ENCODE data around the gene ASCL4.

The ASCL4 gene

GRCh38 chr12:107775093-107775721 is 703 bp downstream of the ASCL4 start:
- H3K4me3 ChIP-seq (ENCODE audit: low read depth, low read length, poor library complexity, severe bottlenecking) = no peak overlapping the region
- H4K20me1 ChIP-seq (ENCODE audit: insufficient read depth, low read length) = no peaks in the 10 kb centered on the region
- H3K9me3 ChIP-seq (ENCODE audit: low read length) = no peaks in the 10 kb centered on the region
- TF ChIP-seq EZH2 (IDR thresholded peaks at IDR 0.05; ENCODE audit: borderline replicate concordance, low read length) = no peak
- TF ChIP-seq CTCF (IDR thresholded peaks at IDR 0.05; ENCODE audit: low read length) = no peak
- H3K9ac ChIP-seq (ENCODE audit: low read length) = no peak overlapping the region
- no peak overlapping the region for H2AFZ ChIP-seq (ENCODE audit: low read length)
- H3K36me3 ChIP-seq (ENCODE audit: insufficient read depth, low read length) = no peaks in the 10 kb centered on the region
- H3K27ac ChIP-seq (ENCODE audit: low read depth, low read length, poor library complexity, severe bottlenecking) = no peak overlapping the region
- H3K4me2 ChIP-seq (ENCODE audit: low read length) = no peak overlapping the region
- no peaks in the 10 kb centered on the region for H3K4me1 ChIP-seq (ENCODE audit: insufficient read depth, low read length, severe bottlenecking)
- H3K9me2 ChIP-seq (ENCODE audit: low read depth, low read length) = no peaks in the 10 kb centered on the region
- H3K79me2 ChIP-seq (ENCODE audit: insufficient read depth, low read length) = no peaks in the 10 kb centered on the region
- no peaks in the 10 kb centered on the region for H3F3A ChIP-seq (ENCODE audit: insufficient read depth, low read length)
- no peaks in the 10 kb centered on the region for H3K27me3 ChIP-seq (ENCODE audit: insufficient read depth, low read length)

GRCh38 chr12:107776171-107776570 is 1.7 kb downstream of the ASCL4 start:
- Histone ChIP-seq H3F3A (ENCODE audit: insufficient read depth, low read length) (no peaks in the 10 kb centered on the region), H3K27me3 (ENCODE audit: insufficient read depth, low read length) (no peaks in the 10 kb centered on the region), H3K4me1 (ENCODE audit: insufficient read depth, low read length, severe bottlenecking) (no peaks in the 10 kb centered on the region), H3K79me2 (ENCODE audit: insufficient read depth, low read length) (no peaks in the 10 kb centered on the region), H2AFZ (ENCODE audit: low read length) (no peak overlapping the region), H3K9me2 (ENCODE audit: low read depth, low read length) (no peaks in the 10 kb centered on the region), H3K36me3 (ENCODE audit: insufficient read depth, low read length) (no peaks in the 10 kb centered on the region), H3K27ac (ENCODE audit: low read depth, low read length, poor library complexity, severe bottlenecking) (no peak overlapping the region), H3K4me2 (ENCODE audit: low read length) (no peak overlapping the region), H3K9ac (ENCODE audit: low read length) (no peak overlapping the region), H3K4me3 (ENCODE audit: low read depth, low read length, poor library complexity, severe bottlenecking) (no peak overlapping the region), H3K9me3 (ENCODE audit: low read length) (no peaks in the 10 kb centered on the region), H4K20me1 (ENCODE audit: insufficient read depth, low read length) (no peaks in the 10 kb centered on the region)
- TF ChIP-seq CTCF (IDR thresholded peaks at IDR 0.05; ENCODE audit: low read length) (no peak), EZH2 (IDR thresholded peaks at IDR 0.05; ENCODE audit: borderline replicate concordance, low read length) (no peak)

GRCh38 chr12:107778383-107779025 is 4.0 kb downstream of the ASCL4 start:
- Histone ChIP-seq H2AFZ (ENCODE audit: low read length) (no peak overlapping the region), H3K79me2 (ENCODE audit: insufficient read depth, low read length) (no peaks in the 10 kb centered on the region), H4K20me1 (ENCODE audit: insufficient read depth, low read length) (no peaks in the 10 kb centered on the region), H3K36me3 (ENCODE audit: insufficient read depth, low read length) (no peaks in the 10 kb centered on the region), H3K9me2 (ENCODE audit: low read depth, low read length) (no peaks in the 10 kb centered on the region), H3K27me3 (ENCODE audit: insufficient read depth, low read length) (no peaks in the 10 kb centered on the region), H3K27ac (ENCODE audit: low read depth, low read length, poor library complexity, severe bottlenecking) (no peak overlapping the region), H3F3A (ENCODE audit: insufficient read depth, low read length) (no peaks in the 10 kb centered on the region), H3K9me3 (ENCODE audit: low read length) (no peaks in the 10 kb centered on the region), H3K4me1 (ENCODE audit: insufficient read depth, low read length, severe bottlenecking) (no peaks in the 10 kb centered on the region), H3K4me2 (ENCODE audit: low read length) (no peak overlapping the region), H3K9ac (ENCODE audit: low read length) (no peak overlapping the region), H3K4me3 (ENCODE audit: low read depth, low read length, poor library complexity, severe bottlenecking) (no peak overlapping the region)
- TF ChIP-seq CTCF (IDR thresholded peaks at IDR 0.05; ENCODE audit: low read length) = no peak
- TF ChIP-seq EZH2 (IDR thresholded peaks at IDR 0.05; ENCODE audit: borderline replicate concordance, low read length) = no peak
